Breast epithelium (tissue), 4 donors: ENCODE measurements around the gene UGT1A8. TPM values are rescaled to one million over a fixed set of nuclear protein-coding genes. Genes with fewer than 3 reads are reported as not detected.

Experiments
- DNase-seq, 2 donors: peaks; one replicate each; pipeline ENCODE4 v3.0.0-alpha.2; 2019; ENCODE audit warnings: low spot score in 2 of 2
- H3K27ac ChIP-seq, 2 donors: fragments of 200-600 bp; sonication (generic) in 1 of 2; one replicate each; pipeline ENCODE4 v1.5.1; 2016 to 2019; ENCODE audit warnings: mild to moderate bottlenecking in 1 of 2
- H3K27me3 ChIP-seq, 2 donors: fragments of 200-600 bp; sonication (generic) in 1 of 2; one replicate each; pipeline versions ENCODE4 v1.5.1 to v1.6.0; 2017 to 2019; ENCODE audit warnings: control low read depth in 1 of 2, mild to moderate bottlenecking in 1 of 2
- H3K36me3 ChIP-seq: fragments of 200-600 bp; one replicate; pipeline ENCODE4 v1.5.1; 2019
- H3K4me1 ChIP-seq, 2 donors: fragments of 200-600 bp; sonication (generic); one replicate each; pipeline ENCODE4 v1.5.1; 2016 to 2019; ENCODE audit warnings: control low read depth in 1 of 2
- H3K4me3 ChIP-seq, 3 donors: fragments of 200-600 bp; sonication (generic); 1 replicate in 2 of 3; 2 replicates in 1 of 3; pipeline ENCODE4 v1.5.1; 2016 to 2019; ENCODE audit warnings: mild to moderate bottlenecking in 3 of 3, moderate library complexity in 2 of 3
- H3K9me3 ChIP-seq, 2 donors: fragments of 200-600 bp; sonication (generic) in 1 of 2; one replicate each; pipeline ENCODE4 v1.5.1; 2016 to 2019; ENCODE audit warnings: control low read depth in 1 of 2
- CTCF ChIP-seq, 3 donors: fragments of 450-650 bp; IDR thresholded peaks; one replicate each; pipeline ENCODE4 v1.5.1; 2016 to 2017; ENCODE audit warnings: antibody characterized with exemption in 3 of 3, mild to moderate bottlenecking in 3 of 3, moderate library complexity in 3 of 3
- POLR2A ChIP-seq: fragments of 450-650 bp; IDR thresholded peaks from one replicate; pipeline ENCODE4 v1.6.1; 2016; ENCODE audit warnings: antibody characterized with exemption, mild to moderate bottlenecking, moderate library complexity
- POLR2AphosphoS5 ChIP-seq, 3 donors: sonication (generic); formaldehyde crosslinking; IDR thresholded peaks; one replicate each; pipeline ENCODE4 v1.6.1; 2017; ENCODE audit warnings: antibody characterized with exemption in 3 of 3
- intact Hi-C: fragments of 100-400 bp; cut with DNase I; formaldehyde crosslinking; loops from one replicate; pipeline ENCODE4 v1.15.1; 2023; ENCODE audit warnings: low total_unique reads
- total RNA-seq, 3 donors: library from RNA; depleted of rRNA; stranded (reverse); fragments of >200 nt; gene quantifications; one replicate each; pipeline ENCODE4 v1.1.0, GENCODE V29; 2016

Gene UGT1A8
- total RNA-seq, 3 donors from 2014 or later: not detected

DNA sequence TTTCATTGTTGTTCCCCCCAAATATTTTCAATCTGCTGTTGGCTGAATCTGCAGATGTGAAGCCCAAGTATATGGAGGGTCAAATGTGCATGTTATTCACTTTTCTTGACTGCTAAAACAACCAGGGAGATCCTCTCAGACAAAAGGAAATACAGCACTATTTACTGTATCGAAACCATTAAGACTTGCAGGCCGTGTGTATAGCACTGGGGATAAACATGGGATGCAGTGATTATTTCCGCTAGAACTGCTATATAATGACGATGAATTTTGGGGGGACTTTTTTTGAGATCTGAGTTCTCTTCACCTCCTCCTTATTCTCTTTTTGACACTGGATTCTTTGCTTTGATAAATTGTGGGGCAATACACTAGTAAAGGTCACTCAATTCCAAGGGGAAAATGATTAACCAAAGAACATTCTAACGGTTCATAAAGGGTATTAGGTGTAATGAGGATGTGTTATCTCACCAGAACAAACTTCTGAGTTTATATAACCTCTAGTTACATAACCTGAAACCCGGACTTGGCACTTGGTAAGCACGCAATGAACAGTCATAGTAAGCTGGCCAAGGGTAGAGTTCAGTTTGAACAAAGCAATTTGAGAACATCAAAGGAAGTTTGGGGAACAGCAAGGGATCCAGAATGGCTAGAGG, 139.1 kb downstream of the UGT1A8 start:
- Histone ChIP-seq H3K9me3 (peaks cover 0 to under 1% of the 10 kb centered on the region in 2 donors), H3K36me3 (no peaks in the 10 kb centered on the region), H3K4me3 (no peak overlapping the region), H3K27me3 (no peaks in the 10 kb centered on the region), H3K27ac (no peak overlapping the region), H3K4me1 (no peaks in the 10 kb centered on the region)
- intact Hi-C loops: no loop called here
- DNase-seq: no peak
- no peak for TF ChIP-seq POLR2A
- no peak for TF ChIP-seq POLR2AphosphoS5 (IDR thresholded peaks at IDR 0.05)
- no peak for TF ChIP-seq CTCF (IDR thresholded peaks at IDR 0.05)

- no peaks in the 10 kb centered on the region for H3K36me3 ChIP-seq
These were observed 140.7 kb downstream of the UGT1A8 start for GRCh38 chr2:233758141-233758540.

GRCh38 chr2:233758849-233759248, 141.4 kb downstream of the UGT1A8 start:
- intact Hi-C loops: no loop called here
- Histone ChIP-seq H3K4me1 (no peaks in the 10 kb centered on the region), H3K9me3 (no peaks in the 10 kb centered on the region), H3K36me3 (no peaks in the 10 kb centered on the region), H3K27ac (no peak overlapping the region), H3K4me3 (no peak overlapping the region), H3K27me3 (no peaks in the 10 kb centered on the region)
- TF ChIP-seq POLR2AphosphoS5 (IDR thresholded peaks at IDR 0.05): no peak
- TF ChIP-seq POLR2A: no peak
- TF ChIP-seq CTCF (IDR thresholded peaks at IDR 0.05): no peak
- no peak for DNase-seq

More at GRCh38 chr2:233758141-233758540, 140.7 kb downstream of the UGT1A8 start:
- TF ChIP-seq CTCF (IDR thresholded peaks at IDR 0.05) (no peak), POLR2A (no peak), POLR2AphosphoS5 (IDR thresholded peaks at IDR 0.05) (no peak)
- H3K27me3 ChIP-seq: no peaks in the 10 kb centered on the region
- no peak for DNase-seq
- H3K27ac ChIP-seq: no peak overlapping the region
- no peaks in the 10 kb centered on the region for H3K9me3 ChIP-seq
- intact Hi-C loops: no loop called here
- no peaks in the 10 kb centered on the region for H3K4me1 ChIP-seq
- H3K4me3 ChIP-seq: no peak overlapping the region

GRCh38 chr2:233760043-233760442, 142.6 kb downstream of the UGT1A8 start, which contains the start of gene UGT1A1:
Gene UGT1A1, plus strand, starts transcription at chr2:233760270. Its CDS starts 18 bp downstream, at chr2:233760288.
- no peak for DNase-seq
- Histone ChIP-seq H3K4me1 (no peaks in the 10 kb centered on the region), H3K27me3 (no peaks in the 10 kb centered on the region), H3K27ac (no peak within 1 kb of the TSS), H3K9me3 (no peaks in the 10 kb centered on the region), H3K36me3 (no peaks in the 10 kb centered on the region), H3K4me3 (no peak within 1 kb of the TSS)
- intact Hi-C loops: no loop called here
- no peak for TF ChIP-seq POLR2A
- TF ChIP-seq CTCF (IDR thresholded peaks at IDR 0.05): no peak
- no peak for TF ChIP-seq POLR2AphosphoS5 (IDR thresholded peaks at IDR 0.05)

- intact Hi-C loops: no loop called here
- no peak for TF ChIP-seq POLR2A
- no peak for TF ChIP-seq CTCF (IDR thresholded peaks at IDR 0.05)
- TF ChIP-seq POLR2AphosphoS5 (IDR thresholded peaks at IDR 0.05): no peak
- Histone ChIP-seq H3K36me3 (no peaks in the 10 kb centered on the region), H3K27ac (no peak overlapping the region), H3K27me3 (no peaks in the 10 kb centered on the region), H3K9me3 (no peaks in the 10 kb centered on the region), H3K4me3 (no peak overlapping the region), H3K4me1 (no peaks in the 10 kb centered on the region)
- DNase-seq: no peak
These were observed 143.8 kb downstream of the UGT1A8 start for GRCh38 chr2:233761040-233761769.
